AG08395 (cell line): ENCODE results near the gene MTG2.

Source experiments
- DNase-seq: peaks from one replicate; pipeline ENCODE4 v3.0.0; 2012; ENCODE audit warnings: mixed read lengths, low spot score

Gene MTG2

GRCh38 chr20:62206388-62206775 is 23.6 kb downstream of the MTG2 start:
- DNase-seq = no peak

DNA sequence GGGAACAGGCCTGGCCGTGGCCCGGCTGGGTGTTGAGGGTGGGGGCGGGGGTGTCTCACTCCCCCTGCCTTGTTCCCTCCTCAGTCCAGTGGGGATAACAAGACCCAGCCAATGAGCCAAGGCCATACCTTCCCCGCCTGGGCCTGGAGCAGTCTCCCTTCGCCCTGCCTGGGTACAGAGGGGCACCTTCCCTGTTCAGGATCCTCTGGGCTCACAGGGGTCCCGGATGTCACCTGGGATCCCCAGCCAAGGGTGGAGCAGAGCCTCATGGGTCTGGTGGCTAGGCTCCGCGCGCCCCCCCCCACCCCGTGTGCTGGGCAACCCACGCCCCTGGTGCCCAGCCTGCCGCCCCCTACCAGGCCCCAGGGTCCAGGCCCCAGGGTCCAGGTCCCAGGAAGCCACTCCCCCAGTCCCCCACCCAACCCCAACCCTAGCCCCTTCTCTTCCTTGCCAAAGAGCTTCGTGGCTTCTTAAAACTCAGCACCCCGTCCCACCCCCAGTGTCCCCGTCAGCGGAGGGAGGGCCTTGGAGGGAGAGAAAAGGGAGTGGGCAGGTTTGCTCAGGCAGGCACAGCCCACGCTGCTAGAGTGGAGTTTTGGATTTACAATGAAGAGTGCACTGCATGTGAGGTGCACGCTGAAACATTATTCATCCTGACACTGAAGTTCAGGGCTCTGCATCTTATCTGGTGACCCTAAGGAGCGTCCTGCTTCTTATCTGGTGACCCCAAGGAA is 25.4 kb downstream of the MTG2 start:
- no peak for DNase-seq

- DNase-seq = no peak
Measured at GRCh38 chr20:62208795-62209755, 26.2 kb downstream of the MTG2 start.

DNA sequence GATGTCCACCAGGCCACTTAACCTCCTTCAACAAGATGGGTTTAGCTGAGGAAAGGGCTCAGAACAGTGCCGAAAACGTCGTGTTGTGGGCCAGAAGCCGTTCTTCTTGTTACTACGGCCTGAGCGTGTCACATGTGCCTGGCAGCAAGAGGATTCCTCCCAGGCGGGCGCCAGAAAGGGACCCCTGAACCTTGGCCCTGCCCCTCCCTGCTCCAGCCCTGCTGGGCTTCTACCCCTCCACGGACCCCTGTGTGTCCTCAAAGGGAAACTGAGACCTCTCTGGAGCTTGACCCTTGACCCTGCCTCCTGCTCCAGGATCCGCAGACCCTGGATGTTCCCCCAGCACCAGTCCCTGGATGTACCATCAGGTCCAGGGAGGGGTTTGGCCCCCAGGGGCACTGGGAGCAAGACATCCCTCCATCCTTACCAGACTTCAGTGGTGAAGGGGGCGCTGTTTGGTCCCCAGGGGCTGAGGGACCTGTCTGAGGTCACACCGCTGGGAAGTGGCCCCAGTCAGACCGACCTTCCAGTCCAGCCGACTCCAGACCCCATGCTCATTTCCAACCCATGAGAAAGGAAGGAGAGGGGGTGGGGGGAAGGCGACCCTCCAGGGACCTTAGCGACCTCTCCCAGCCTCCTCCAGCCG is 27.1 kb downstream of the MTG2 start:
- no peak for DNase-seq

- DNase-seq = no peak
Measured at GRCh38 chr20:62210496-62210855, 27.6 kb downstream of the MTG2 start.

GRCh38 chr20:62211216-62211615 is 28.4 kb downstream of the MTG2 start:
- no peak for DNase-seq

DNA sequence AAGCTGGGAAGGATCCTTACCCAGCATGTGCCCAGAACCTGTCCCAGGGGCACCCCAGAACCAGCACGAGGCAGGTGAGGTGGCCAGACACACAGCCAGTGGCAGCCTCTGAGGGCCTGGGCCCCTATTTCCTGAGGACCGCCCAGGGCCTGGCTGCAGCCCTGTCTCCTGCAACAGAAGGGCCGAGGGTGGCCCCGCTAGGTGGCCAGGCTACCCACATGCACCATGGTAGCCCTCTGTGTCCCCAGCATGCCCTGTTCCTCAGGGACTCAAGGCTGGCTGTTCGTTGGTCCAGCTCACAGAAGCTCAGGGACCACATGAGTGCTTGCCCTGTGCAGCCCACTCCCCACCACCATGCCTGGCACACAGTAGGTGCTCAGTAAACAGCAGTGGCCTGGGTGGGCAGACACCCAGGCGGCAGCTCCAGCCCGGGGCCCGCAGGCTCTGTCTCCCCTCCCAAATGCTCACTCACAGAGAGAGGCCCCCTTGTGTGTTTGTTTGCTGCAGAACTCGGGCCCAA is 29.0 kb downstream of the MTG2 start:
- no peak for DNase-seq

- DNase-seq = no peak
Measured at GRCh38 chr20:62212299-62212698, 29.5 kb downstream of the MTG2 start.

DNA sequence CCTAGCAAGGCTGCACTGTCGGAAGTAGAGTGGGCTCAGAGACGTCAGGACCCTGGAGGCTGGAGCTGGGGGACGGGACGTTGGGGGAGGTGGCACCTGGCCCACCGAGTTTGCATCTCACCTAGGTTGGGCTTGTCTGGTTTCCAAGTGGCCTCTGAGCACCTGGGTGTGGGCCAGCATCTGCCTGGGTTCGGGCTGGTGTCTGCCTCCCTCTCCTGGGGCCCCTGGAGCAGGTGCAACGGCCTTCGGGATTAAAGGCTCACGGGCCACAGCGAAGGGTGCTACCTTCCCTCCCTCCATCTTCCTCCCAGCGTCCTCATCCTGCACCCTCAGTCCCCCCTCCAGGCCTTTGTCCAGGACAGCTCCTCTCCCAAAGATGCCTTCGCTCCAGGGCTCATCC is 31.2 kb downstream of the MTG2 start:
- DNase-seq = no peak

DNA sequence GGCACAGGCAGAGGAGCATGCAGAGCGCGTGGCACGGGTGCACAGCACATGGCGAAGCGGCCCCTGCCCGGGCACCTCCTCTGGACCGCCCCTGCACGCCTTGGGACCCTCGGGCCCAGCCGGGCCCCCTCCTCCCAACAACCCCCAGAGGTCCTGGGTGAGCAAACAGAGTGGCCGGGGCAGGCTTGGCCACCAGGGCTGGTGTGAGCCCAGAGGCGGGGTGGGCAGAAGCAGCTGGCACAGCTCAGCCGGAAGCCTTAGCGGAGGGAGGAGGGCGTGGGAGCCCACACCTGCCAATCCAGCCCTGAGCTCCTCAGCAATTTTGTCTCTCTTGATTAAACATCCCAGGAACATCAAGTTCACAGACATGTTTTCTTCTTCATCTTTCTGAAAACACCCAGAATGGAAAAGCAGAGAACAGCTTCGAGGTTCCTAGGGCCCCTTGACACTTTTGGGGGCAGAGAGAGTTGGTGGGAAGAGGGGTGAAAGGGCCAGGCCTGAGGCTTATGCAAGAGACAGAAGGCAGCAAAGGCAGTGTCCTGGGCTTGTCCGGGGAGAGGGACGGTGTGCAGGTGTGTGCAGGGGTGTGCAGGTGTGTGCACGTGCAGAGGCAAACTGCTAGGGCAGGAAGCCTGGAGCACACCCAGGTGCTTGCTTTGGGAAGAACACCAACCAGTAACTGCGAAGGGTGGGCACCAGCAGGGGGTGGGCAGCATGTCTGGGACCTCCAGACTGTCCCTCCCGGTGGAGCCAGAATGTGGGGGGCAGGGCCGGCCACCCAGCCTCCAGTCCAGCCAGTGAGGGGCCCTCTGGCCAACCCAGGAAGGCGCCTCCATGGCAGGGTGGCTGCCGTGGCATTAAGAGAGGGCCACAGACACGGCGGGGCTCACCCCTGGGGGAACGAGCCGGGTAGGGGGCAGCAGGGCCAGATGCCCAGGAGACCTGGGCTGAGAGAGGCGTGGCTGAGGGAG is 32.5 kb downstream of the MTG2 start:
- DNase-seq = no peak

GRCh38 chr20:62215991-62216635 is 33.3 kb downstream of the MTG2 start:
- DNase-seq = no peak

GRCh38 chr20:62216636-62217566 is 34.1 kb downstream of the MTG2 start:
- DNase-seq = no peak

- no peak for DNase-seq
Measured at GRCh38 chr20:62217913-62218773, 35.3 kb downstream of the MTG2 start.

- no peak for DNase-seq
Measured at GRCh38 chr20:62219101-62219991, 36.5 kb downstream of the MTG2 start.

GRCh38 chr20:62219992-62220665 is 37.3 kb downstream of the MTG2 start, which contains the start of gene HRH3:
TSS of gene HRH3 (minus strand) at chr20:62220278. CDS start at chr20:62219970, 308 bp downstream.
- DNase-seq = peak; percentile 69

- DNase-seq = no peak
Measured at GRCh38 chr20:62220666-62221568, 38.1 kb downstream of the MTG2 start.
